HepG2 (cell line): Measurements from ENCODE around the gene LRRC34. TPM values are rescaled to one million over a fixed set of nuclear protein-coding genes. Genes with fewer than 3 reads are reported as not detected.

Experiments used
- CBX5 ChIP-seq: sonication (generic); formaldehyde crosslinking; IDR thresholded peaks from 2 replicates; pipeline ENCODE4 v1.4.0; 2020; ENCODE audit warnings: missing genetic modification reagents, borderline replicate concordance
- CCDC6 ChIP-seq: sonication (generic); formaldehyde crosslinking; IDR thresholded peaks from 2 replicates; pipeline ENCODE4 v1.8.1; 2022; ENCODE audit warnings: mild to moderate bottlenecking, missing genetic modification reagents, moderate library complexity
- EEA1 ChIP-seq: sonication (generic); formaldehyde crosslinking; IDR thresholded peaks from 2 replicates; pipeline ENCODE4 v1.5.1; 2020; ENCODE audit warnings: mild to moderate bottlenecking, missing genetic modification reagents, borderline replicate concordance
- FIP1L1 ChIP-seq: fragments of 200-400 bp; formaldehyde crosslinking; IDR thresholded peaks from 2 replicates; pipeline ENCODE4 v1.6.1; 2018; ENCODE audit warnings: low read depth, mild to moderate bottlenecking, low read length, moderate library complexity, borderline replicate concordance; ENCODE audit not compliant: insufficient read depth
- GATAD1 ChIP-seq: IDR thresholded peaks from 2 replicates; pipeline ENCODE4 v1.6.1; 2016; ENCODE audit warnings: missing genetic modification reagents, missing compliant biosample characterization
- KMT2B ChIP-seq: IDR thresholded peaks from 2 replicates; pipeline ENCODE4 v1.6.1; 2016; ENCODE audit warnings: missing genetic modification reagents, missing compliant biosample characterization
- MTA1 ChIP-seq: sonication (generic); formaldehyde crosslinking; IDR thresholded peaks from 2 replicates; pipeline ENCODE4 v1.4.0; 2020; ENCODE audit warnings: missing genetic modification reagents, mild to moderate bottlenecking, borderline replicate concordance
- SRF ChIP-seq: IDR thresholded peaks from 2 replicates; pipeline ENCODE4 v1.6.1; 2011; ENCODE audit warnings: mild to moderate bottlenecking, low read depth, low read length, moderate library complexity
- TAF15 ChIP-seq: fragments of 200-400 bp; formaldehyde crosslinking; IDR thresholded peaks from one replicate; pipeline ENCODE4 v1.6.1; 2018; ENCODE audit warnings: mild to moderate bottlenecking, low read depth, low read length; ENCODE audit not compliant: poor library complexity, severe bottlenecking
- TGIF2 ChIP-seq: IDR thresholded peaks from 2 replicates; pipeline ENCODE4 v1.6.1; 2016; ENCODE audit warnings: control low read depth, missing compliant biosample characterization
- TOE1 ChIP-seq: sonication (generic); formaldehyde crosslinking; IDR thresholded peaks from 2 replicates; pipeline ENCODE4 v1.4.0; 2020; ENCODE audit warnings: mild to moderate bottlenecking, missing genetic modification reagents
- WIZ ChIP-seq: sonication (generic); formaldehyde crosslinking; IDR thresholded peaks from 2 replicates; pipeline ENCODE4 v1.5.1; 2020; ENCODE audit warnings: mild to moderate bottlenecking, missing genetic modification reagents
- XBP1 ChIP-seq: sonication (generic); formaldehyde crosslinking; IDR thresholded peaks from 2 replicates; pipeline ENCODE4 v1.5.0; 2020; ENCODE audit warnings: missing genetic modification reagents
- ZNF274 ChIP-seq: sonication (generic); formaldehyde crosslinking; IDR thresholded peaks from 2 replicates; pipeline ENCODE4 v1.5.1; 2020; ENCODE audit warnings: mild to moderate bottlenecking, missing genetic modification reagents
- ZNF33B ChIP-seq: sonication (generic); formaldehyde crosslinking; IDR thresholded peaks from 2 replicates; pipeline ENCODE4 v1.5.1; 2020; ENCODE audit warnings: mild to moderate bottlenecking, missing genetic modification reagents
- ZNF34 ChIP-seq: sonication (generic); formaldehyde crosslinking; IDR thresholded peaks from 2 replicates; pipeline ENCODE4 v1.4.0; 2020; ENCODE audit warnings: mild to moderate bottlenecking, missing genetic modification reagents, borderline replicate concordance
- ZNF543 ChIP-seq: sonication (generic); formaldehyde crosslinking; IDR thresholded peaks from 2 replicates; pipeline ENCODE4 v1.4.0; 2020; ENCODE audit warnings: mild to moderate bottlenecking, missing genetic modification reagents
- ZNF607 ChIP-seq: sonication (generic); formaldehyde crosslinking; IDR thresholded peaks from 2 replicates; pipeline ENCODE4 v1.5.1; 2020; ENCODE audit warnings: missing genetic modification reagents, mild to moderate bottlenecking, borderline replicate concordance
- polyA plus RNA-seq, 8 experiments: library from polyadenylated mRNA; depleted of rRNA in 3 of 8; stranded (reverse) in 7 of 8; unstranded in 1 of 8; fragments of >200 nt; fragmentation: Illumina TruSeq in 4 of 8; extraction: Trizol in 4 of 8; gene quantifications; 2 replicates each; pipeline versions ENCODE4 v1.2.1 to v1.2.3, GENCODE V29; 2011 to 2016; ENCODE audit warnings: low read depth in 4 of 8, missing spikeins in 1 of 8, mixed read lengths in 1 of 8; ENCODE audit not compliant: insufficient read depth in 1 of 8
- total RNA-seq, 5 experiments: library from RNA; depleted of rRNA; stranded (reverse); fragments of >200 nt; fragmentation: Illumina TruSeq; extraction: Trizol; gene quantifications; 2 replicates each; pipeline ENCODE4 v1.2.3, GENCODE V29; 2016; ENCODE audit warnings: low read depth in 1 of 5
- TF ChIP-seq, protein P1 (sequence below): sonication (generic); formaldehyde crosslinking; IDR thresholded peaks from 2 replicates; pipeline ENCODE4; 2020; ENCODE audit warnings: missing genetic modification reagents, mild to moderate bottlenecking, borderline replicate concordance
- TF ChIP-seq, protein P2 (sequence below): sonication (generic); formaldehyde crosslinking; IDR thresholded peaks from 2 replicates; pipeline ENCODE4 v1.8.1; 2023; ENCODE audit warnings: mild to moderate bottlenecking, moderate library complexity, missing genetic modification reagents
- TF ChIP-seq, protein P3 (sequence below): sonication (generic); formaldehyde crosslinking; IDR thresholded peaks from 2 replicates; pipeline ENCODE4 v1.4.0; 2020; ENCODE audit warnings: missing genetic modification reagents

LRRC34 gene
- total and polyA plus RNA-seq, 2 of the 13 experiments (the other 11 are each of a cell fraction or from before 2014, with no cell fraction given): not detected

DNA sequence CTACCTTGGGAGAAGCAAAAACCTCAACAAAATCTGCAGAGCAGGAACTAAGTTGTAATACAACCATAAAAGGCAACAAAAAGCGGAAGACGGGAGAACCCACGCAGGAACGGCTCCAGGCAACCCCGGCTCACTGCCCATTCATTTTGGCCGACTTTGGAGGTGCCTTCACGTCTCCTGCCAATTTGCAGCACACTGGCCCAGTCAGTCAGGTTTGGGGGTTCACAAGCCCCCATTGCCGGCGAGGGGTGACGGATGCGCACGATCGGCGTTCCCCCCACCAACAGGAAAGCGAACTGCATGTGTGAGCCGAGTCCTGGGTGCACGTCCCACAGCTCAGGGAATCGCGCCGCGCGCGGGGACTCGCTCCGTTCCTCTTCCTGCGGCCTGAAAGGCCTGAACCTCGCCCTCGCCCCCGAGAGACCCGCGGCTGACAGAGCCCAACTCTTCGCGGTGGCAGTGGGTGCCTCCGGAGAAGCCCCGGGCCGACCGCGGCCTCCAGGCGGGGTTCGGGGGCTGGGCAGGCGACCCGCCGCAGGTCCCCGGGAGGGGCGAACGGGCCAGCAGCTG lies 48.3 kb downstream of the LRRC34 start (continued):
- TF ChIP-seq, protein P1, sequence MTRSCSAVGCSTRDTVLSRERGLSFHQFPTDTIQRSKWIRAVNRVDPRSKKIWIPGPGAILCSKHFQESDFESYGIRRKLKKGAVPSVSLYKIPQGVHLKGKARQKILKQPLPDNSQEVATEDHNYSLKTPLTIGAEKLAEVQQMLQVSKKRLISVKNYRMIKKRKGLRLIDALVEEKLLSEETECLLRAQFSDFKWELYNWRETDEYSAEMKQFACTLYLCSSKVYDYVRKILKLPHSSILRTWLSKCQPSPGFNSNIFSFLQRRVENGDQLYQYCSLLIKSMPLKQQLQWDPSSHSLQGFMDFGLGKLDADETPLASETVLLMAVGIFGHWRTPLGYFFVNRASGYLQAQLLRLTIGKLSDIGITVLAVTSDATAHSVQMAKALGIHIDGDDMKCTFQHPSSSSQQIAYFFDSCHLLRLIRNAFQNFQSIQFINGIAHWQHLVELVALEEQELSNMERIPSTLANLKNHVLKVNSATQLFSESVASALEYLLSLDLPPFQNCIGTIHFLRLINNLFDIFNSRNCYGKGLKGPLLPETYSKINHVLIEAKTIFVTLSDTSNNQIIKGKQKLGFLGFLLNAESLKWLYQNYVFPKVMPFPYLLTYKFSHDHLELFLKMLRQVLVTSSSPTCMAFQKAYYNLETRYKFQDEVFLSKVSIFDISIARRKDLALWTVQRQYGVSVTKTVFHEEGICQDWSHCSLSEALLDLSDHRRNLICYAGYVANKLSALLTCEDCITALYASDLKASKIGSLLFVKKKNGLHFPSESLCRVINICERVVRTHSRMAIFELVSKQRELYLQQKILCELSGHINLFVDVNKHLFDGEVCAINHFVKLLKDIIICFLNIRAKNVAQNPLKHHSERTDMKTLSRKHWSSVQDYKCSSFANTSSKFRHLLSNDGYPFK (CRISPR knock-in tag): peak; percentile 54; the same call in 1 of the 2 replicates
- TF ChIP-seq FIP1L1: no peak
- no peak for TF ChIP-seq ZNF34
- no peak for TF ChIP-seq TAF15
- no peak for TF ChIP-seq CCDC6 (CRISPR knock-in tag)
- TF ChIP-seq CBX5 (CRISPR knock-in tag): no peak
- TF ChIP-seq SRF: peak; percentile 89
- TF ChIP-seq, protein P2, sequence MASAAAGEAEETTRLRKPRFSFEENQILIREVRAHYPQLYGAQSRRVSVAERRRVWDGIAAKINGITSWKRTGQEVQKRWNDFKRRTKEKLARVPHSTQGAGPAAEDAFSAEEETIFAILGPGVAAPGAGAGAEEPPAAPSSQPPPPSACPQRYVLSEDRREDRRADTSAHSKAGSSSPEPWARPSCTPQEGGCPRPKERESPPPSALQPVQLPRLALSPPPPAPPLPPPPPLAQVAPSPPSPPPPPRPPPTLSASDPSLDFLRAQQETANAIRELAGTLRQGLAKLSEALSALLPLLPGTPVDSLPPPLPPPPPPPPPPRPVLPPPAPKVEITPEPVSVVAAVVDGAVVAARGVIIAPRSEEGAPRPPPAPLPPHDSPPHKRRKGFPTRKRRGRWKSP: no peak; the same call in 1 of the 2 replicates
- TF ChIP-seq ZNF607 (CRISPR knock-in tag): 0 out of 2 replicates have a peak, but pooled peaks have one; percentile 35
- no peak for TF ChIP-seq GATAD1
- no peak for TF ChIP-seq EEA1 (CRISPR knock-in tag)
- no peak for TF ChIP-seq TOE1 (CRISPR knock-in tag)
- TF ChIP-seq KMT2B: no peak
- TF ChIP-seq, protein P3, sequence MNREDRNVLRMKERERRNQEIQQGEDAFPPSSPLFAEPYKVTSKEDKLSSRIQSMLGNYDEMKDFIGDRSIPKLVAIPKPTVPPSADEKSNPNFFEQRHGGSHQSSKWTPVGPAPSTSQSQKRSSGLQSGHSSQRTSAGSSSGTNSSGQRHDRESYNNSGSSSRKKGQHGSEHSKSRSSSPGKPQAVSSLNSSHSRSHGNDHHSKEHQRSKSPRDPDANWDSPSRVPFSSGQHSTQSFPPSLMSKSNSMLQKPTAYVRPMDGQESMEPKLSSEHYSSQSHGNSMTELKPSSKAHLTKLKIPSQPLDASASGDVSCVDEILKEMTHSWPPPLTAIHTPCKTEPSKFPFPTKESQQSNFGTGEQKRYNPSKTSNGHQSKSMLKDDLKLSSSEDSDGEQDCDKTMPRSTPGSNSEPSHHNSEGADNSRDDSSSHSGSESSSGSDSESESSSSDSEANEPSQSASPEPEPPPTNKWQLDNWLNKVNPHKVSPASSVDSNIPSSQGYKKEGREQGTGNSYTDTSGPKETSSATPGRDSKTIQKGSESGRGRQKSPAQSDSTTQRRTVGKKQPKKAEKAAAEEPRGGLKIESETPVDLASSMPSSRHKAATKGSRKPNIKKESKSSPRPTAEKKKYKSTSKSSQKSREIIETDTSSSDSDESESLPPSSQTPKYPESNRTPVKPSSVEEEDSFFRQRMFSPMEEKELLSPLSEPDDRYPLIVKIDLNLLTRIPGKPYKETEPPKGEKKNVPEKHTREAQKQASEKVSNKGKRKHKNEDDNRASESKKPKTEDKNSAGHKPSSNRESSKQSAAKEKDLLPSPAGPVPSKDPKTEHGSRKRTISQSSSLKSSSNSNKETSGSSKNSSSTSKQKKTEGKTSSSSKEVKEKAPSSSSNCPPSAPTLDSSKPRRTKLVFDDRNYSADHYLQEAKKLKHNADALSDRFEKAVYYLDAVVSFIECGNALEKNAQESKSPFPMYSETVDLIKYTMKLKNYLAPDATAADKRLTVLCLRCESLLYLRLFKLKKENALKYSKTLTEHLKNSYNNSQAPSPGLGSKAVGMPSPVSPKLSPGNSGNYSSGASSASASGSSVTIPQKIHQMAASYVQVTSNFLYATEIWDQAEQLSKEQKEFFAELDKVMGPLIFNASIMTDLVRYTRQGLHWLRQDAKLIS (CRISPR knock-in tag): no peak
- TF ChIP-seq ZNF543 (CRISPR knock-in tag): no peak
- no peak for TF ChIP-seq ZNF33B
- no peak for TF ChIP-seq TGIF2 (CRISPR knock-in tag)
- TF ChIP-seq MTA1 (CRISPR knock-in tag): peak; percentile 55; the same call in 1 of the 2 replicates
- TF ChIP-seq WIZ: no peak
- TF ChIP-seq XBP1 (CRISPR knock-in tag): no peak
- no peak for TF ChIP-seq ZNF274 (CRISPR knock-in tag)
